Activated CD4-positive, alpha-beta T cell treated with anti-CD3 and anti-CD28 coated beads for 36 hours (primary cell): ENCODE results near the gene RIC8A. TPM values are rescaled to one million over a fixed set of nuclear protein-coding genes. Genes with fewer than 3 reads are reported as not detected.
A peak's percentile ranks its signal among the peaks of the same experiment; 100 is the strongest.
"Not testable (repeated sequence)": the region's sequence is repeated elsewhere in the genome, so short reads cannot be mapped to it uniquely, and the experiment has no call there.

Source experiments
- ATAC-seq: fragments of 200-7000 bp; cut with Tn5 transposase; one replicate; pipeline ENCODE4 v1.10.0; 2021; ENCODE audit warnings: mild to moderate bottlenecking, moderate library complexity
- CTCF ChIA-PET: fragments of 350-600 bp; sonication (Branson Sonifier 250); formaldehyde crosslinking; loops from one replicate; lab custom pipeline; 2021; ENCODE audit warnings: antibody characterized with exemption; lab: Charles Lee
- POLR2A ChIA-PET: fragments of 350-600 bp; sonication (Branson Sonifier 250); formaldehyde crosslinking; loops from one replicate; lab custom pipeline; 2021; ENCODE audit warnings: antibody characterized with exemption, inconsistent platforms; lab: Charles Lee
- DNase-seq: peaks from one replicate; pipeline ENCODE4 v3.0.0-alpha.2; 2020
- H3K27ac Mint-ChIP-seq: one replicate; pipeline ENCODE4 v1.8.0; 2021; ENCODE audit warnings: mixed read lengths
- H3K27me3 Mint-ChIP-seq: one replicate; pipeline ENCODE4 v1.8.0; 2021; ENCODE audit warnings: mixed read lengths
- H3K36me3 Mint-ChIP-seq: one replicate; pipeline ENCODE4 v1.8.0; 2021; ENCODE audit warnings: low read depth, mixed read lengths
- H3K4me1 Mint-ChIP-seq: one replicate; pipeline ENCODE4 v1.8.0; 2021; ENCODE audit warnings: mixed read lengths
- H3K4me3 Mint-ChIP-seq: one replicate; pipeline ENCODE4 v1.8.0; 2021; ENCODE audit warnings: mild to moderate bottlenecking, moderate library complexity, mixed read lengths
- H3K9me3 Mint-ChIP-seq: one replicate; pipeline ENCODE4 v1.8.0; 2021; ENCODE audit warnings: low read depth, mixed read lengths
- intact Hi-C, 2 experiments: fragments of 100-400 bp; cut with DNase I in 1 of 2; cut with micrococcal nuclease in 1 of 2; formaldehyde crosslinking; loops; one replicate each; pipeline versions ENCODE4 v1.14.2 to v1.15.1; 2022 to 2024; cut with DNase I, micrococcal nuclease
- total RNA-seq, 2 experiments: library from RNA; stranded (reverse); gene quantifications; one replicate each; pipeline ENCODE4 v1.2.3, GENCODE V29; 2021

Gene RIC8A
- total RNA-seq, 2 experiments from 2014 or later: 104 to 124 TPM

- H3K4me1 Mint-ChIP-seq: peaks cover 38% of the 10 kb centered on the region
Measured at GRCh38 chr11:235609-235996, 28.1 kb downstream of the RIC8A start.

GRCh38 chr11:235997-236773 lies 28.7 kb downstream of the RIC8A start, which contains the start of gene SIRT3:
Gene SIRT3, minus strand, starts transcription at chr11:236342. Its CDS starts 14 bp downstream, at chr11:236328.
- Mint-ChIP-seq H3K9me3 (no peaks in the 10 kb centered on the region), H3K36me3 (peaks cover 21% of the 10 kb centered on the region), H3K27me3 (no peaks in the 10 kb centered on the region), H3K4me3 (peak within 1 kb of the TSS; percentile 92), H3K27ac (peak within 1 kb of the TSS; percentile 99), H3K4me1 (peaks cover 40% of the 10 kb centered on the region)
- intact Hi-C loops: loop anchor here (1.0 to 5.0 kb wide), 15 partner anchors 29 to 560 kb away; partner anchors contain the start of genes BET1L (in 2 of the 2), RIC8A (in 2 of the 2), HRAS (in 1 of the 2) and PGGHG (in 1 of the 2)
- POLR2A ChIA-PET: interaction anchor here (0.7 to 3.9 kb wide), 2 partner anchors 29 to 82 kb away, joined by 3 to 25 read pairs; partner anchors contain the start of genes BET1L and RIC8A
- DNase-seq (peak; percentile 86), ATAC-seq (peak; percentile 79)
- CTCF ChIA-PET: interaction anchor here (0.6 to 9.8 kb wide), 5 partner anchors 15 to 171 kb away, joined by 3 to 69 read pairs (median 4); partner anchors contain the start of genes BET1L and RIC8A

More at GRCh38 chr11:235609-235996, 28.1 kb downstream of the RIC8A start:
- ATAC-seq (peak; percentile 37), DNase-seq (peak; percentile 85)
- ChIA-PET POLR2A (interaction anchor here (1.1 to 3.9 kb wide), 2 partner anchors 27 to 28 kb away, joined by 4 to 25 read pairs; partner anchors contain the start of genes BET1L and RIC8A), CTCF (interaction anchor here (0.6 to 9.8 kb wide), 4 partner anchors 15 to 213 kb away, joined by 3 to 69 read pairs (median 4); partner anchors contain the start of genes BET1L and RIC8A)
- no peaks in the 10 kb centered on the region for H3K27me3 Mint-ChIP-seq
- intact Hi-C loops: loop anchor here in 1 of 2 experiments (5.0 kb wide), 2 partner anchors 52 to 122 kb away; partner anchors contain the start of gene PGGHG
- peak overlapping the region; percentile 90 for H3K27ac Mint-ChIP-seq
- H3K4me3 Mint-ChIP-seq: peak overlapping the region; percentile 92
- no peaks in the 10 kb centered on the region for H3K9me3 Mint-ChIP-seq
- H3K36me3 Mint-ChIP-seq: peaks cover 19% of the 10 kb centered on the region

GRCh38 chr11:236774-237767 lies 29.6 kb downstream of the RIC8A start, which contains the start of gene PSMD13:
Gene PSMD13, plus strand, starts transcription at chr11:236976. Its CDS starts 74 bp downstream, at chr11:237050.
- CTCF ChIA-PET: interaction anchor here (0.6 to 9.8 kb wide), 10 partner anchors 9 to 170 kb away, joined by 3 to 69 read pairs (median 4); partner anchors contain the start of genes BET1L and RIC8A
- Mint-ChIP-seq H3K4me3 (peak within 1 kb of the TSS; percentile 92), H3K27me3 (no peaks in the 10 kb centered on the region), H3K36me3 (peaks cover 30% of the 10 kb centered on the region), H3K4me1 (peaks cover 48% of the 10 kb centered on the region), H3K9me3 (no peaks in the 10 kb centered on the region), H3K27ac (peak within 1 kb of the TSS; percentile 99)
- POLR2A ChIA-PET: interaction anchor here (0.7 to 3.9 kb wide), 3 partner anchors 30 to 81 kb away, joined by 3 to 25 read pairs (median 3); partner anchors contain the start of genes BET1L and RIC8A
- ATAC-seq: peak; percentile 86
- DNase-seq: peak; percentile 96
- intact Hi-C loops: loop anchor here (1.0 to 5.0 kb wide), 15 partner anchors 30 to 559 kb away; partner anchors contain the start of genes BET1L (in 2 of the 2), RIC8A (in 2 of the 2), HRAS (in 1 of the 2) and PGGHG (in 1 of the 2)

- intact Hi-C loops: loop anchor here in 1 of 2 experiments (5.0 kb wide), 2 partner anchors 49 to 119 kb away; partner anchors contain the start of gene PGGHG
- H3K36me3 Mint-ChIP-seq: peaks cover 40% of the 10 kb centered on the region
- ATAC-seq, DNase-seq, H3K27me3 Mint-ChIP-seq, H3K9me3 Mint-ChIP-seq: not testable (repeated sequence)
- ChIA-PET POLR2A (interaction anchor here (1.1 to 3.9 kb wide), 2 partner anchors 29 to 31 kb away, joined by 3 to 25 read pairs; partner anchors contain the start of genes BET1L and RIC8A), CTCF (interaction anchor here (1.0 to 9.8 kb wide), 5 partner anchors 10 to 67 kb away, joined by 3 to 69 read pairs (median 4); partner anchors contain the start of genes BET1L and RIC8A)
- peak overlapping the region; percentile 92 for H3K4me3 Mint-ChIP-seq
- H3K27ac Mint-ChIP-seq: peak overlapping the region; percentile 99
- H3K4me1 Mint-ChIP-seq: peaks cover 56% of the 10 kb centered on the region
Measured at GRCh38 chr11:238346-238745, 30.8 kb downstream of the RIC8A start.

GRCh38 chr11:240315-240714 lies 32.8 kb downstream of the RIC8A start:
- peak overlapping the region; percentile 71 for H3K27ac Mint-ChIP-seq
- ChIA-PET CTCF (interaction anchor here (0.9 to 9.8 kb wide), 4 partner anchors 9 to 21 kb away, joined by 3 to 69 read pairs (median 3); no protein-coding TSS in a partner anchor), POLR2A (interaction anchor here (0.7 to 0.9 kb wide), 2 partner anchors 33 to 409 kb away, joined by 3 read pairs; partner anchors contain the start of genes BET1L and RIC8A)
- H3K27me3 Mint-ChIP-seq: no peaks in the 10 kb centered on the region
- intact Hi-C loops: no loop called here
- H3K36me3 Mint-ChIP-seq: peaks cover 52% of the 10 kb centered on the region
- ATAC-seq: no peak
- H3K4me3 Mint-ChIP-seq: no peak overlapping the region
- peaks cover 53% of the 10 kb centered on the region for H3K4me1 Mint-ChIP-seq
- no peak for DNase-seq
- no peaks in the 10 kb centered on the region for H3K9me3 Mint-ChIP-seq

GRCh38 chr11:241634-242033 lies 34.1 kb downstream of the RIC8A start:
- H3K4me1 Mint-ChIP-seq: peaks cover 49% of the 10 kb centered on the region
- no peaks in the 10 kb centered on the region for H3K9me3 Mint-ChIP-seq
- POLR2A ChIA-PET: no interaction called here
- no peaks in the 10 kb centered on the region for H3K27me3 Mint-ChIP-seq
- peak overlapping the region; percentile 52 for H3K27ac Mint-ChIP-seq
- H3K36me3 Mint-ChIP-seq: peaks cover 65% of the 10 kb centered on the region
- intact Hi-C loops: no loop called here
- CTCF ChIA-PET: interaction anchor here (1.2 to 9.8 kb wide), 2 partner anchors 9 to 35 kb away, joined by 4 to 69 read pairs; partner anchors contain the start of genes BET1L and RIC8A
- ATAC-seq (no peak), DNase-seq (no peak)
- H3K4me3 Mint-ChIP-seq: no peak overlapping the region

GRCh38 chr11:244376-244775 lies 36.9 kb downstream of the RIC8A start:
- CTCF ChIA-PET: interaction anchor here (0.9 to 1.1 kb wide), 2 partner anchors 37 to 72 kb away, joined by 3 read pairs; partner anchors contain the start of genes BET1L and RIC8A
- intact Hi-C loops: no loop called here
- Mint-ChIP-seq H3K4me3 (no peak overlapping the region), H3K27me3 (no peaks in the 10 kb centered on the region), H3K36me3 (peaks cover 80% of the 10 kb centered on the region), H3K27ac (peak overlapping the region; percentile 1), H3K4me1 (peaks cover 37% of the 10 kb centered on the region), H3K9me3 (no peaks in the 10 kb centered on the region)
- POLR2A ChIA-PET: no interaction called here
- DNase-seq: no peak
- ATAC-seq: peak; percentile 21

- CTCF ChIA-PET: interaction anchor here (1.2 to 5.9 kb wide), 8 partner anchors 10 to 110 kb away, joined by 5 to 69 read pairs (median 28); partner anchors contain the start of genes NLRP6, PSMD13 and SIRT3
- peak overlapping the region; percentile 0 for H3K27ac Mint-ChIP-seq
- H3K4me1 Mint-ChIP-seq: peaks cover 16% of the 10 kb centered on the region
- POLR2A ChIA-PET: interaction anchor here (0.6 kb wide), 1 partner anchor 253 kb away, joined by 3 read pairs; no protein-coding TSS in a partner anchor
- H3K36me3 Mint-ChIP-seq: peaks cover 78% of the 10 kb centered on the region
- DNase-seq: no peak
- intact Hi-C loops: no loop called here
- no peaks in the 10 kb centered on the region for H3K27me3 Mint-ChIP-seq
- no peak overlapping the region for H3K4me3 Mint-ChIP-seq
- H3K9me3 Mint-ChIP-seq: no peaks in the 10 kb centered on the region
- no peak for ATAC-seq
Measured at GRCh38 chr11:249062-249461, 41.6 kb downstream of the RIC8A start.

GRCh38 chr11:250274-250673 lies 42.8 kb downstream of the RIC8A start:
- intact Hi-C loops: loop anchor here (1.0 to 5.0 kb wide), 6 partner anchors 17 to 112 kb away; no protein-coding TSS in a partner anchor
- ATAC-seq (peak; percentile 7), DNase-seq (no peak)
- H3K36me3 Mint-ChIP-seq: peaks cover 73% of the 10 kb centered on the region
- peaks cover 13% of the 10 kb centered on the region for H3K4me1 Mint-ChIP-seq
- H3K27ac Mint-ChIP-seq: no peak overlapping the region
- POLR2A ChIA-PET: interaction anchor here (1.0 kb wide), 1 partner anchor 105 kb away, joined by 4 read pairs; no protein-coding TSS in a partner anchor
- no peaks in the 10 kb centered on the region for H3K9me3 Mint-ChIP-seq
- CTCF ChIA-PET: interaction anchor here (0.6 to 5.9 kb wide), 34 partner anchors 10 to 269 kb away, joined by 3 to 69 read pairs (median 6); partner anchors contain the start of genes BET1L, NLRP6, PSMD13 and PTDSS2
- no peak overlapping the region for H3K4me3 Mint-ChIP-seq
- H3K27me3 Mint-ChIP-seq: no peaks in the 10 kb centered on the region
